ENCODE data around the gene TTC13.

- no peak for TF ChIP-seq CTCF (IDR thresholded peaks at IDR 0.05)
- TF ChIP-seq POLR2A (IDR thresholded peaks at IDR 0.05), result no peak
These were observed 112.2 kb downstream of the TTC13 start for GRCh38 chr1:230866171-230867070.

Measured in adrenal gland (tissue), 5 donors.